GM12878 (cell line): ENCODE data around the gene OSBP. TPM values are rescaled to one million over a fixed set of nuclear protein-coding genes. Genes with fewer than 3 reads are reported as not detected.

Source experiments
- ATF7 ChIP-seq: fragments of 450-650 bp; IDR thresholded peaks from 2 replicates; pipeline ENCODE4 v1.6.1; 2016; ENCODE audit warnings: low read depth, mild to moderate bottlenecking
- BCL3 ChIP-seq: IDR thresholded peaks from 2 replicates; pipeline ENCODE4 v1.6.1; 2011; ENCODE audit warnings: borderline replicate concordance, low read depth, mild to moderate bottlenecking, moderate library complexity, low read length; ENCODE audit not compliant: insufficient read depth, poor library complexity, severe bottlenecking
- CBFB ChIP-seq: IDR thresholded peaks from 2 replicates; pipeline ENCODE4 v1.6.1; 2016; ENCODE audit warnings: antibody characterized with exemption, low read depth
- E4F1 ChIP-seq: fragments of 450-650 bp; IDR thresholded peaks from 2 replicates; pipeline ENCODE4 v1.6.1; 2018; ENCODE audit warnings: borderline replicate concordance, mild to moderate bottlenecking; ENCODE audit not compliant: partially characterized antibody
- FOS ChIP-seq: IDR thresholded peaks from 3 replicates; pipeline ENCODE4 v1.6.1; 2011; ENCODE audit warnings: borderline replicate concordance; ENCODE audit not compliant: insufficient read length; ENCODE audit errors: extremely low read depth
- GATAD2B ChIP-seq: fragments of 450-650 bp; conservative IDR thresholded peaks from 2 replicates; pipeline ENCODE4 v1.6.1; 2017; ENCODE audit warnings: low read depth, mild to moderate bottlenecking, moderate library complexity
- IKZF2 ChIP-seq, 2 experiments: fragments of 450-650 bp; IDR thresholded peaks; 2 replicates each; pipeline ENCODE4 v1.6.1; 2017; ENCODE audit warnings: mild to moderate bottlenecking in 2 of 2, moderate library complexity in 2 of 2
- KAT2A ChIP-seq: conservative IDR thresholded peaks from 2 replicates; pipeline ENCODE4 v1.6.1; 2011; ENCODE audit warnings: low read depth, low read length; ENCODE audit not compliant: control insufficient read depth
- NR2C1 ChIP-seq: fragments of 450-650 bp; IDR thresholded peaks from 2 replicates; pipeline ENCODE4 v1.6.1; 2017; ENCODE audit warnings: antibody characterized with exemption, mild to moderate bottlenecking, moderate library complexity
- PBX3 ChIP-seq: IDR thresholded peaks from 2 replicates; pipeline ENCODE4 v1.6.1; 2011; ENCODE audit warnings: mild to moderate bottlenecking, low read depth, low read length, moderate library complexity; ENCODE audit not compliant: insufficient replicate concordance
- SIX5 ChIP-seq: IDR thresholded peaks from 2 replicates; pipeline ENCODE4 v1.6.1; 2011; ENCODE audit warnings: mild to moderate bottlenecking, low read depth, low read length, moderate library complexity; ENCODE audit not compliant: severe bottlenecking
- TAF1 ChIP-seq: IDR thresholded peaks from 2 replicates; pipeline ENCODE4 v1.6.1; 2011; ENCODE audit warnings: mild to moderate bottlenecking, low read depth, low read length, borderline replicate concordance
- TCF12 ChIP-seq: IDR thresholded peaks from 2 replicates; pipeline ENCODE4 v1.6.1; 2011; ENCODE audit warnings: low read depth, mild to moderate bottlenecking, low read length
- YBX1 ChIP-seq: fragments of 450-650 bp; IDR thresholded peaks from 2 replicates; pipeline ENCODE4 v1.6.1; 2016; ENCODE audit warnings: antibody characterized with exemption
- ZBTB33 ChIP-seq: fragments of 450-650 bp; IDR thresholded peaks from 2 replicates; pipeline ENCODE4 v1.6.1; 2017; ENCODE audit warnings: mild to moderate bottlenecking
- ZZZ3 ChIP-seq: IDR thresholded peaks from 2 replicates; pipeline ENCODE4 v1.6.1; 2011; ENCODE audit warnings: low read depth; ENCODE audit not compliant: control insufficient read depth, insufficient read length
- polyA plus RNA-seq, 11 experiments: library from polyadenylated mRNA; depleted of rRNA in 4 of 11; unstranded in 6 of 11; stranded (reverse) in 5 of 11; fragments of >200 nt; fragmentation: Nextera tagmentation in 4 of 11; fragmentation: Illumina TruSeq in 1 of 11; extraction: Ambion mirVana in 4 of 11; extraction: Trizol in 1 of 11; gene quantifications; 1 replicate in 1 of 11; 2 replicates in 10 of 11; pipeline versions ENCODE4 v1.2.1 to v1.2.3, GENCODE V29; 2011 to 2016; ENCODE audit warnings: inconsistent platforms in 2 of 11, missing spikeins in 2 of 11, low read depth in 1 of 11
- total RNA-seq, 4 experiments: library from RNA; depleted of rRNA in 3 of 4; stranded (reverse); fragments of >200 nt in 3 of 4; fragmentation: Illumina TruSeq in 1 of 4; extraction: Trizol in 1 of 4; gene quantifications; 2 replicates each; pipeline versions ENCODE4 v1.2.1 to v1.2.3, GENCODE V29; 2013 to 2021
- TF ChIP-seq, protein P1 (sequence below): IDR thresholded peaks from 2 replicates; pipeline ENCODE4 v1.6.1; 2012; ENCODE audit warnings: mild to moderate bottlenecking, low read depth, low read length

Gene OSBP
- total and polyA plus RNA-seq, 10 of the 15 experiments (the other 5 are each of a cell fraction or from before 2014, with no cell fraction given), result 5.9 to 41.2 (median 21.7) TPM

DNA sequence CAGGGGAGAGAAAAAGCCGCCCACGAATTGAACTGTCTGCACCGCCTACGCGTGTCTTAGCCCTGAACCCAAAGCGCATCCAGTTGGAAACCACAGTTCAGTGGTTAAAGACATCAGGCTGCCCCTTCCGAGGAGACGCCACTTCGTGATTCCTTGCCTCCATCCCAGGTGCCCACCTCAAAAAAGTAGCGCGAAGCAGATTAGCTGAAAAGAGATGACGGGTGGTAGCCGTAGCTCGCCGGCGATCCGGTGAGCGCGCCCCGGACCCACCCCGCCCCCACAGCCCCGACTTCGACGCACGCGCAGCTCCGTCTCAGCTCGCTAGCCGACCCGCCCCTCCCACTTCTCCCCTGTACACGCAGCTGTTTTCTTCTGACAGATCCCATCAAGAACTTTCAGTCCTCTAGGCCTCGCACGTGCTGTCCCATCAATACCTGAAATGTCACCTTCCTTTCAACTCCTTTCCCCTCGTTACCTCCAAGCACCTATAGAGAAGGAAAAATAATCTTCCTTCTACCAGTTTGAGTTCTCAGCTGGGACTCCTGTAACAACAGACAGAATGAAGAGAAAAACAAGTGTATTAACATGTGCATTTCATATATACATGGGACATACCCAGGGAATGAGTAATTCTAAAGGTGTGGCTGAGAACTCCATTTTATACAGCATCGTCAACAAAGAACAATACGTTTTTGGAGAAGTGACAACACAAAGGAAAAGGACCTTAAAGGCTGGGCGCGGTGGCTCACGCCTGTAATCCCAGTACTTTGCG, 54.7 kb downstream of the OSBP start (continued):
- TF ChIP-seq NR2C1 (no peak), BCL3 (no peak), ATF7 (peak; percentile 71), E4F1 (no peak), TCF12 (peak; percentile 66; the same call in 1 of the 2 replicates), IKZF2 (IDR thresholded peaks at IDR 0.05) (peak; percentile 46 to 47; a peak in 2 of 4 replicates), KAT2A (no peak), ZBTB33 (0 out of 2 replicates have a peak, but pooled peaks have one; percentile 66), YBX1 (no peak), TAF1 (no peak), PBX3 (no peak), CBFB (no peak; the same call in 1 of the 2 replicates), GATAD2B (no peak; the same call in 1 of the 2 replicates), ZZZ3 (no peak), SIX5 (no peak), FOS (no peak)
- TF ChIP-seq, protein P1, sequence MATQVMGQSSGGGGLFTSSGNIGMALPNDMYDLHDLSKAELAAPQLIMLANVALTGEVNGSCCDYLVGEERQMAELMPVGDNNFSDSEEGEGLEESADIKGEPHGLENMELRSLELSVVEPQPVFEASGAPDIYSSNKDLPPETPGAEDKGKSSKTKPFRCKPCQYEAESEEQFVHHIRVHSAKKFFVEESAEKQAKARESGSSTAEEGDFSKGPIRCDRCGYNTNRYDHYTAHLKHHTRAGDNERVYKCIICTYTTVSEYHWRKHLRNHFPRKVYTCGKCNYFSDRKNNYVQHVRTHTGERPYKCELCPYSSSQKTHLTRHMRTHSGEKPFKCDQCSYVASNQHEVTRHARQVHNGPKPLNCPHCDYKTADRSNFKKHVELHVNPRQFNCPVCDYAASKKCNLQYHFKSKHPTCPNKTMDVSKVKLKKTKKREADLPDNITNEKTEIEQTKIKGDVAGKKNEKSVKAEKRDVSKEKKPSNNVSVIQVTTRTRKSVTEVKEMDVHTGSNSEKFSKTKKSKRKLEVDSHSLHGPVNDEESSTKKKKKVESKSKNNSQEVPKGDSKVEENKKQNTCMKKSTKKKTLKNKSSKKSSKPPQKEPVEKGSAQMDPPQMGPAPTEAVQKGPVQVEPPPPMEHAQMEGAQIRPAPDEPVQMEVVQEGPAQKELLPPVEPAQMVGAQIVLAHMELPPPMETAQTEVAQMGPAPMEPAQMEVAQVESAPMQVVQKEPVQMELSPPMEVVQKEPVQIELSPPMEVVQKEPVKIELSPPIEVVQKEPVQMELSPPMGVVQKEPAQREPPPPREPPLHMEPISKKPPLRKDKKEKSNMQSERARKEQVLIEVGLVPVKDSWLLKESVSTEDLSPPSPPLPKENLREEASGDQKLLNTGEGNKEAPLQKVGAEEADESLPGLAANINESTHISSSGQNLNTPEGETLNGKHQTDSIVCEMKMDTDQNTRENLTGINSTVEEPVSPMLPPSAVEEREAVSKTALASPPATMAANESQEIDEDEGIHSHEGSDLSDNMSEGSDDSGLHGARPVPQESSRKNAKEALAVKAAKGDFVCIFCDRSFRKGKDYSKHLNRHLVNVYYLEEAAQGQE, result no peak
